Mammary epithelial cell (primary cell): ENCODE measurements around the gene ENTHD1.

ENCODE experiments used
- CTCF ChIP-seq, 2 donors: IDR thresholded peaks in 1 of 2; conservative IDR thresholded peaks in 1 of 2; 2 replicates each; pipeline ENCODE4 v1.5.1; 2011 to 2012; ENCODE audit warnings: inconsistent platforms in 2 of 2, low read length in 2 of 2, mild to moderate bottlenecking in 2 of 2, control low read depth in 1 of 2, low read depth in 1 of 2; ENCODE audit not compliant: insufficient read depth in 1 of 2; ENCODE audit errors: extremely low read depth in 1 of 2
- EZH2 ChIP-seq: IDR thresholded peaks from 2 replicates; pipeline ENCODE4 v1.6.1; 2012; ENCODE audit warnings: low read length, inconsistent platforms, borderline replicate concordance

- TF ChIP-seq CTCF (conservative IDR thresholded peaks at IDR 0.05 in 1 of 2, IDR thresholded peaks at IDR 0.05 in 1 of 2; ENCODE audit: extremely low read depth in 1 of 2, insufficient read depth in 1 of 2, low read depth in 1 of 2, low read length in 2 of 2) (no peak), EZH2 (no peak)
Measured at GRCh38 chr22:39724857-39725256, 168.7 kb downstream of the ENTHD1 start.
